ENCODE measurements around the gene IGFL2. TPM values are rescaled to one million over a fixed set of nuclear protein-coding genes. Genes with fewer than 3 reads are reported as not detected.

The IGFL2 gene
- total RNA-seq, 1 donor from 2014 or later = not detected

- intact Hi-C loops (cut with DNase I) = no loop called here
- Histone ChIP-seq H3K36me3 (no peaks in the 10 kb centered on the region), H3K4me3 (no peak overlapping the region), H3K9me3 (no peaks in the 10 kb centered on the region), H3K27me3 (no peaks in the 10 kb centered on the region), H3K27ac (no peak overlapping the region), H3K4me1 (no peaks in the 10 kb centered on the region)
- no peak for TF ChIP-seq CTCF (IDR thresholded peaks at IDR 0.05)
- no peak for DNase-seq (ENCODE audit: low spot score in 2 of 2)
Measured at GRCh38 chr19:46198756-46199155, 50.7 kb downstream of the IGFL2 start.

- Histone ChIP-seq H3K4me1 (no peaks in the 10 kb centered on the region), H3K4me3 (no peak overlapping the region), H3K9me3 (no peaks in the 10 kb centered on the region), H3K27me3 (no peaks in the 10 kb centered on the region), H3K36me3 (no peaks in the 10 kb centered on the region), H3K27ac (no peak overlapping the region)
- DNase-seq (ENCODE audit: low spot score in 2 of 2) = no peak
- intact Hi-C loops (cut with DNase I) = no loop called here
- no peak for TF ChIP-seq CTCF (IDR thresholded peaks at IDR 0.05)
Measured at GRCh38 chr19:46201454-46202310, 53.6 kb downstream of the IGFL2 start.

GRCh38 chr19:46202426-46202825, 54.4 kb downstream of the IGFL2 start:
- H3K4me1 ChIP-seq = no peaks in the 10 kb centered on the region
- H3K4me3 ChIP-seq = no peak overlapping the region
- TF ChIP-seq CTCF (IDR thresholded peaks at IDR 0.05) = no peak
- no peak overlapping the region for H3K27ac ChIP-seq
- H3K27me3 ChIP-seq = no peaks in the 10 kb centered on the region
- intact Hi-C loops (cut with DNase I) = no loop called here
- H3K36me3 ChIP-seq = no peaks in the 10 kb centered on the region
- DNase-seq (ENCODE audit: low spot score in 2 of 2) = no peak
- no peaks in the 10 kb centered on the region for H3K9me3 ChIP-seq

- H3K36me3 ChIP-seq = no peaks in the 10 kb centered on the region
- DNase-seq (ENCODE audit: low spot score in 2 of 2) = no peak
- no peaks in the 10 kb centered on the region for H3K27me3 ChIP-seq
- no peaks in the 10 kb centered on the region for H3K9me3 ChIP-seq
- intact Hi-C loops (cut with DNase I) = no loop called here
- no peak overlapping the region for H3K4me3 ChIP-seq
- no peak for TF ChIP-seq CTCF (IDR thresholded peaks at IDR 0.05)
- no peaks in the 10 kb centered on the region for H3K4me1 ChIP-seq
- H3K27ac ChIP-seq = no peak overlapping the region
Measured at GRCh38 chr19:46202872-46203860, 55.1 kb downstream of the IGFL2 start.

- Histone ChIP-seq H3K4me3 (no peak overlapping the region), H3K9me3 (no peaks in the 10 kb centered on the region), H3K27ac (no peak overlapping the region), H3K36me3 (no peaks in the 10 kb centered on the region), H3K27me3 (no peaks in the 10 kb centered on the region), H3K4me1 (no peaks in the 10 kb centered on the region)
- no peak for DNase-seq (ENCODE audit: low spot score in 2 of 2)
- intact Hi-C loops (cut with DNase I) = no loop called here
- TF ChIP-seq CTCF (IDR thresholded peaks at IDR 0.05) = no peak
Measured at GRCh38 chr19:46204008-46204407, 56.0 kb downstream of the IGFL2 start.

Measured in ascending aorta (tissue), 2 donors.